ENCODE measurements around the gene GPR15.
"Not testable (repeated sequence)": the region's sequence is repeated elsewhere in the genome, so short reads cannot be mapped to it uniquely, and the experiment has no call there.

Gene GPR15

GRCh38 chr3:98559769-98560168, 28.0 kb downstream of the GPR15 start:
- DNase-seq = not testable (repeated sequence)

GRCh38 chr3:98560911-98561310, 29.1 kb downstream of the GPR15 start:
- DNase-seq = no peak

GRCh38 chr3:98561727-98562521, 30.1 kb downstream of the GPR15 start:
- DNase-seq = no peak

GRCh38 chr3:98563661-98564281, 32.0 kb downstream of the GPR15 start:
- no peak for DNase-seq

- peak; percentile 26 for DNase-seq
These were observed 32.7 kb downstream of the GPR15 start for GRCh38 chr3:98564282-98565005.

GRCh38 chr3:98565237-98565643, 33.5 kb downstream of the GPR15 start:
- DNase-seq = no peak

- no peak for DNase-seq
These were observed 34.1 kb downstream of the GPR15 start for GRCh38 chr3:98565843-98566242.

- no peak for DNase-seq
These were observed 36.0 kb downstream of the GPR15 start for GRCh38 chr3:98567666-98568270.

GRCh38 chr3:98568402-98568801, 36.6 kb downstream of the GPR15 start:
- DNase-seq = no peak

- no peak for DNase-seq
These were observed 41.5 kb downstream of the GPR15 start for GRCh38 chr3:98573181-98573728.

GRCh38 chr3:98574132-98574531, 42.4 kb downstream of the GPR15 start:
- no peak for DNase-seq

GRCh38 chr3:98577178-98577895, 45.6 kb downstream of the GPR15 start:
- no peak for DNase-seq

GRCh38 chr3:98580401-98581386, 48.9 kb downstream of the GPR15 start:
- DNase-seq = no peak

GRCh38 chr3:98581474-98581873, 49.7 kb downstream of the GPR15 start:
- DNase-seq = no peak

- DNase-seq = no peak
These were observed 50.3 kb downstream of the GPR15 start for GRCh38 chr3:98582042-98582441.

- DNase-seq = no peak
These were observed 52.0 kb downstream of the GPR15 start for GRCh38 chr3:98583766-98584165.

Data from NK-92 treated with Interleukin-12 subunit alpha and Interleukin-12 subunit beta, amount 100 ng/mL, for 24 hours (cell line).